Amygdala (tissue), 56 donors: Measurements from ENCODE around the gene COL12A1.

ENCODE experiments used
- DNase-seq, 56 donors: peaks; one replicate each; lab custom pipeline; 2025; lab: John Stamatoyannopoulos, UW

COL12A1 gene

GRCh38 chr6:75076009-75076408, 129.8 kb downstream of the COL12A1 start:
- no peak for DNase-seq

- DNase-seq = no peak
These were observed 135.6 kb downstream of the COL12A1 start for GRCh38 chr6:75070244-75070643.

GRCh38 chr6:75065523-75065922, 140.3 kb downstream of the COL12A1 start:
- DNase-seq = no peak

GRCh38 chr6:75052491-75052890, 153.4 kb downstream of the COL12A1 start:
- DNase-seq = no peak

- DNase-seq = no peak
These were observed 156.5 kb downstream of the COL12A1 start for GRCh38 chr6:75049308-75049707.

DNA sequence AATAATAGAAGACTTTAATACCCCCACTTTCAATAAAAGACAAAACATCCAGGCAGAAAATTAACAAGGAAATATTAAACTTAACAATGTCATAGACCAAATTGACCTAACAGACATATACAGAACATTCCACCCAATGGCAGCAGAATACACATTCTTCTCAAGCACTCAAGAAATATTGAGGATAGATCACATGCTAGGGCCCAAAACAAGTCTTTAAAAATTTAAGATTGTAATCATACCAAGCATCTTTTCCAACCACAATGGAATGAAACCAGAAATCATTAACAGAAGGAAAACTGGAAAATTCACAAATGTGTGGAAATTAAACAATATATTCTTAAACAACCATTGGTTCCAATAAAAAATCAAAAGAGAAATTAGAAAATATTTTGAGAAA, 161.0 kb downstream of the COL12A1 start:
- DNase-seq = no peak

GRCh38 chr6:75041381-75041780, 164.5 kb downstream of the COL12A1 start:
- DNase-seq = no peak
